Ramos (cell line): Measurements from ENCODE around the gene ZNF398.

Source experiments
- in situ Hi-C: fragments of 300-500 bp; cut with MboI; formaldehyde crosslinking; loops from one replicate; pipeline ENCODE4 v1.14.3; 2022; ENCODE audit warnings: low sequenced_read_pairs; ENCODE audit not compliant: unreplicated experiment

The ZNF398 gene

DNA sequence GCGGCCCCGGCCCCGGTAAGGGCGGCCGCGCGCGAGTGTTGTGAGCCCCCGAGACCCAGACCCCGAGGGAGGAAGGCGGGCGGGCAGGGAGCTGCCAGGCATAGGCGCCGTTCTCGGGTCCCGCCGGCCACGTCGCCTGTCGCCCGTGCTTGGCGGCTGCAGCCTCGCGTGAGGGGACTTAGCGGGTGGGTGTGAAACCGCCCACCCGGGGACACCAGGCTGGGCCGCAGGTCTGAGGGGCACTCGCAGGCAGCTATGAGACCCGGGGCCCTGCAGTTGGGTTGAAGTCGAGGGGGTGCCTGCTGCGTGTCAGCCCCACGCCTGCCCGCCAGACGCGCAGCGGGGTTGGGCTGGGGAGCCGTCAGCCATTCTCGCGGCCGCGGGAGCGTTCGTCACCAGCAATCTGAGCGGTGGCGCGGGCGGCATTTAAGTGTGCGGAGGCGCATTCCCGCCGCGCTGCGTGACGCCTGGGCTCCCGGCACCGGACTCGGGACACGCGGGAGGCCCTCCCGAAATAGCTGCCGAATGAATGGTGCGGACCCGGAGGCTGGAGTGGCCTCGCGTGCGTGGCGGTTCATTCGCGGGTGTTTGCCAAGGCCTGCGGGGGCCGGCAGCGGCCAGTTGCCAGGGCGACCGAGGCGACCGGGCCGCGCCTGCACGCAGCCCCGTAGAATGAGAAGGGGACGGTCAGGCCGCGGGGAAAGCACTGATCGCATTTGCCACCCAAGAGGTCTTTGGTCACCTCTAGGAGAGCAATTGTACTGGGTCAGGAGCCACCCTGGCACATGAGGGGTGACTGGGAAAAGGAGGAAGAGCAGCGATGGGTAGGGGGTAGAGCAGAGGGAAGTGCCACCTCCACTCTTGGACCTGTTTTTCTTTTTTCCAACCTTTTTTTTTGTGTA lies 750 bp downstream of the ZNF398 start:
- in situ Hi-C loops = no loop called here

- in situ Hi-C loops = no loop called here
These were observed 3.7 kb downstream of the ZNF398 start for GRCh38 chr7:149150981-149151380.

GRCh38 chr7:149153346-149153745 lies 6.1 kb downstream of the ZNF398 start:
- in situ Hi-C loops = no loop called here

GRCh38 chr7:149154056-149154455 lies 6.8 kb downstream of the ZNF398 start:
- in situ Hi-C loops = no loop called here

DNA sequence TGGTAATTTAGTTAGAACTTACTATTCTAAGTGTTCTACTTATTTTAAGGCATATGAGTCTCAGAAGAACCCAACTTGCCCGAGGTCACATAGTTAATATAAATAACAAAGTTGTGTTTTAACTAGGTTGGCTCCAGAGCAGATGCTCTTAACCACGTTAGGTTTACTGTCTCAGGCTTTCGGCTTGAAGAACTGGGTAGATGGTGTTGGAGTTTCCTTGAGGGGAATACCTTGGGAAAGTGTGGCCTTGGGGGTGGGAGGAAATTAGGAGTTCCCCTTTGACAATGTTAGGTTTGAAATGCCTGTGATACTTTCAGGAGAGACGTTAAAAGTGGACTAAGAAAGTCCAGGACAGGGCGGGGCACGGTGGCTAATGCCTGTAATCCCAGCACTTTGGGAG lies 9.6 kb downstream of the ZNF398 start:
- in situ Hi-C loops = no loop called here

DNA sequence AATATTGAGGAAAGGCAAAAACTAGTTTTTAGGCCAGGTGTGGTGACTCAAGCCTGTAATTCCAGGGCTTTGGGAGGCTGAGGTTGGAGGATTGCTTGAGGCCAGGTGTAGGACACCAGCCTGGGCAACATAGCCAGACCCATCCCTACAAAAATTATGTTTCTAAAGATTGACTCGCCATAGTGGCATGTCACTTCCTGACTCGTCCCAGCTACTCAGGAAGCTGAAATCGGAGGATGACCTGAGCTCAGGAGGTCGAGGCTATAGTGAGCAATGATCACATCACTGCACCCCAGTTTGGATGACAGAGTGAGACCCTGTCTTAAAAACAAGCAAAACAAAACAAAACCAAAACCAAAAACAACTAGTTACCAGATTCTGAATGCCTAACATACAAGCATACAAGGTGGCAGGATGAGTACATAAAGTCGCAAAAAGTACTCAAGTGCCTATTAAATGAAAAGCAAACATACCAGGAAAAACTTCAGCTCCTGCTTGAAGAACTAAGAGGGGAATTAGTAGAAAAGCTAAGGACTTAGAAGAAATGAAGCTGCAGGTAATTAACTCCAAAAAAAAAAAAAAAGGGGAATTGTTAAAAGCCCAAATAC lies 14.1 kb downstream of the ZNF398 start:
- in situ Hi-C loops = no loop called here

GRCh38 chr7:149166142-149166541 lies 18.9 kb downstream of the ZNF398 start:
- in situ Hi-C loops = no loop called here

DNA sequence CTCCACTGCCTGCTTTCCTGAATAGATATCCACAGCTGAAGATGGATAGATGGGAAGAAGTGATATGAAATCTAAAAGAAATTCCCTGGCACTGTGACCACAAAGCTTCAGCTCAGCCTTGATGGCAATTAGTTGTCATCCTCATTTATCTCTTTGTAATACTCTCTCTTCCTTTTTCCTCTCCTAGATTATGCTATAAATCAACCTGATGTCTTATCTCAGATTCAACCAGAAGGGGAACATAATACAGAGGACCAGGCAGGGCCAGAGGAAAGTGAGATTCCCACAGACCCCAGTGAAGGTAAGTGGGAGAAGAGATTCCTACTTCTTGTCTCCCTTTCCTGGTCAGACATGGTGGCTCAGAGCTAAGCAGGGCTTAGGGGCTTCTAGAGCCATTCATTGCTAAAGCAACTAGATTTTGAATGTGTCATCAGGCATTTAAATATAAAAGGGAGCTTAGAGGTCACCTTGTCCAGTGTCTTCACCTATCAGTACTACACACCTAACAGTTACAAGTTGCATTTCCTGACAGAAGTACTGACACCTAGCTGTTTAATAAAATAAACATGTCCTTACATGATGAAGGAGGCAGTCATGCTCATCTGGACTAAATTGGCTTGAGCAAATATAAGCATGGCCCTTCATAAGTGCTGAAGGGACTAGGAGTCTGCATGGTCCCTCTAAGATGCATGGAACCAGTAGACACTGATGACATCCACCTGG lies 19.5 kb downstream of the ZNF398 start:
- in situ Hi-C loops = no loop called here

- in situ Hi-C loops = no loop called here
These were observed 24.8 kb downstream of the ZNF398 start for GRCh38 chr7:149171892-149172533.

DNA sequence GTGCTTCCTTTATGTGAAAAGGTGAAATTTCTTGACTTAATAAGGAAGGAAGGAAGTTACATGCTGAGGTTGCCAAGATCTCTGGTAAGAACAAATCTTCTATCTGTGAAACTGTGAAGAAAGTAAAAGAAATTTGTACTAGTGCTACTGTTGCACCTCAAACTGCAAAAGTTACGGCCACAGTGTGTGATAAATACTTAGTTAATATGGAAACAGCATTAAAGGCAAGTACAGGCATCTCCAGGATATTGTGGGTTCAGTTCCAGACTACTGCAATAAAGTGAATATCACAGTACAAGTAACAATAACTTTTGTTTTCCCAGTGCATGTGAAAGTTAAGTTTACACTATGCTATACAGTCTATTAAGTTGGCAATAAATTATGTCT lies 25.3 kb downstream of the ZNF398 start:
- in situ Hi-C loops = no loop called here

- in situ Hi-C loops = no loop called here
These were observed 27.9 kb downstream of the ZNF398 start for GRCh38 chr7:149175150-149175549.

- in situ Hi-C loops = no loop called here
These were observed 32.0 kb downstream of the ZNF398 start for GRCh38 chr7:149179241-149179640.

GRCh38 chr7:149180722-149181449 lies 33.6 kb downstream of the ZNF398 start:
- in situ Hi-C loops = no loop called here

DNA sequence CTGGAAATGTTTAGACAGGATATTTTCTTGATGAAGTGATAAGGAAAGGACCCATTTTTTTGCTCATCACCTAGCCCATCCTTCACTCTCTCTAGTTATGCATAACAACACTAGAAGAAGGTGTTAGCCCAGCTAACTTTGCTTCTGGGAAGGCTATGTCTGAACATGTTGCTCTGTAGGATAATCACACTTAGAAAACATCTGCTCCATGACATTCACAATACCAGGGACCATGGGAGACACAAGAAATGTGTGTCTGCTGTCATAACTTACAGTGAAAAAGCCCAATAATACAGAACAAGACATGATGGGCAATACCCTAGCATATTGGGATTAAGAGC lies 34.2 kb downstream of the ZNF398 start:
- in situ Hi-C loops = no loop called here

DNA sequence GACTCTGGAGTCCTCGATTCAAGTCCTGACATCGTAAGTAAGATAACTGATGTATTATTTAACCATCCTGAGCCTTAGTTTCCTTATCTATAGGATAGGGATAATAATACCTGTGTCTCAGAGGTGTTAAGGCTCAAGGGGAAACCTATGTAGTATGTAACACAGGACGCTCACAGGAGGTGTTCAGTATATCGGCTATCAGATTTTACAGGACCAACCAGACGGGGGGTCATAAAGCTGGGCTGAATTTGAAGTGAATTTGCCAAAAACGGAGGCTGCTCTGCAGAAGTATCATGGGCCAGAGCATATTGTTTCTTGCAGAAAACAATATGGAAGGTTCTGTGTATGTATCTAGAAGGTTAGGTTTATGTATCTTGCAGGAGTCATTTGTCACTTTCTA lies 37.0 kb downstream of the ZNF398 start:
- in situ Hi-C loops = no loop called here

GRCh38 chr7:149188213-149188612 lies 41.0 kb downstream of the ZNF398 start:
- in situ Hi-C loops = no loop called here

GRCh38 chr7:149188637-149189259 lies 41.5 kb downstream of the ZNF398 start:
- in situ Hi-C loops = no loop called here

GRCh38 chr7:149191851-149192250 lies 44.6 kb downstream of the ZNF398 start:
- in situ Hi-C loops = no loop called here

GRCh38 chr7:149194799-149195179 lies 47.5 kb downstream of the ZNF398 start:
- in situ Hi-C loops = no loop called here
